LNCaP clone FGC (cell line): ENCODE results near the gene TRAF3IP1.
"Not testable (repeated sequence)": the region's sequence is repeated elsewhere in the genome, so short reads cannot be mapped to it uniquely, and the experiment has no call there.

Source experiments
- DNase-seq: peaks from one replicate; pipeline ENCODE4 v3.0.0-alpha.2; 2011; ENCODE audit warnings: low read depth
- H3K4me3 ChIP-seq: 2 replicates; pipeline ENCODE4 v1.5.1; 2011; ENCODE audit warnings: mild to moderate bottlenecking, low read depth, low read length, control low read depth
- TF ChIP-seq, protein P1 (sequence below): IDR thresholded peaks from 2 replicates; pipeline ENCODE4 v1.5.1; 2012; ENCODE audit warnings: mild to moderate bottlenecking; ENCODE audit not compliant: control insufficient read depth, insufficient read depth; ENCODE audit errors: extremely low read depth

The TRAF3IP1 gene

DNA sequence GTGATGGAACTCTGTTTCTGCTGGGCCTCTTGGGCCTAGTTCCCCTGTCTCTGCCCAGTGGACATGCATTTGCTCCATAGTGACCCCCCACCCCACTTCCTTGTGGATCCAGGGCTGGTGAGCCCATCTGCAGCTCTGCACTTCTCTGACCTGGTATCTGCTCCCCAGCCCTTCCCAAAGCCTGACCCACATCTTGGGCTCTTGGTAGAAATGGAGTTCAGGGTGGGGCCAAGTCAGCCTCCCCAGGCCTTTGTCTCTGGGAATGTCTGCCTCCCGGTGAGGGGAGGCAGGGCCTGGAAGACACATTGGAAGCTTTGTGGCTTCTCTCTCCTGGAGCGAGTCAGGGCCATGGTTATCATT lies 6.3 kb upstream of the TRAF3IP1 start:
- TF ChIP-seq, protein P1, sequence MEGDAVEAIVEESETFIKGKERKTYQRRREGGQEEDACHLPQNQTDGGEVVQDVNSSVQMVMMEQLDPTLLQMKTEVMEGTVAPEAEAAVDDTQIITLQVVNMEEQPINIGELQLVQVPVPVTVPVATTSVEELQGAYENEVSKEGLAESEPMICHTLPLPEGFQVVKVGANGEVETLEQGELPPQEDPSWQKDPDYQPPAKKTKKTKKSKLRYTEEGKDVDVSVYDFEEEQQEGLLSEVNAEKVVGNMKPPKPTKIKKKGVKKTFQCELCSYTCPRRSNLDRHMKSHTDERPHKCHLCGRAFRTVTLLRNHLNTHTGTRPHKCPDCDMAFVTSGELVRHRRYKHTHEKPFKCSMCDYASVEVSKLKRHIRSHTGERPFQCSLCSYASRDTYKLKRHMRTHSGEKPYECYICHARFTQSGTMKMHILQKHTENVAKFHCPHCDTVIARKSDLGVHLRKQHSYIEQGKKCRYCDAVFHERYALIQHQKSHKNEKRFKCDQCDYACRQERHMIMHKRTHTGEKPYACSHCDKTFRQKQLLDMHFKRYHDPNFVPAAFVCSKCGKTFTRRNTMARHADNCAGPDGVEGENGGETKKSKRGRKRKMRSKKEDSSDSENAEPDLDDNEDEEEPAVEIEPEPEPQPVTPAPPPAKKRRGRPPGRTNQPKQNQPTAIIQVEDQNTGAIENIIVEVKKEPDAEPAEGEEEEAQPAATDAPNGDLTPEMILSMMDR = no peak
- no peak for DNase-seq
- H3K4me3 ChIP-seq = no peak overlapping the region

DNA sequence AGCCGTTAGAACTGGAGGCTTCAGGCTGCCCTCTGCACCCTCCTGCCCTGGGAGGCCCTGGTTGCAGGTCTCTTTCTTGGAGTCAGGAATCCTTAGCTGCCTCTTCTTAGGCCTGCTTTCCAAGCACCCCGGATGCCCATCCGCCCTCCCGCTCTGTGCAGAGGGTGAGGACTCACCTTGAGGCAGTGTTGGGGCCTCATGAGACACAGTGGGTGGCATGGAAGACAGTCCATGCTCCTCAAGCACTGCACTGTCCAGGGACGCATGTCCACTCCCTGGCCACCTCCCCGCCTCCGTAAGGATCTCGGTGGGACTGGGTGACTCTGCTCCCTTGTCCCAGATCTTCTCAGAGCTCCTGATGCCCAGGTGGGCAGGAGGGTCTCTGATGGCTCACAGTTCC lies 5.7 kb upstream of the TRAF3IP1 start:
- TF ChIP-seq, protein P1 = no peak
- no peak for DNase-seq
- H3K4me3 ChIP-seq = no peak overlapping the region

DNA sequence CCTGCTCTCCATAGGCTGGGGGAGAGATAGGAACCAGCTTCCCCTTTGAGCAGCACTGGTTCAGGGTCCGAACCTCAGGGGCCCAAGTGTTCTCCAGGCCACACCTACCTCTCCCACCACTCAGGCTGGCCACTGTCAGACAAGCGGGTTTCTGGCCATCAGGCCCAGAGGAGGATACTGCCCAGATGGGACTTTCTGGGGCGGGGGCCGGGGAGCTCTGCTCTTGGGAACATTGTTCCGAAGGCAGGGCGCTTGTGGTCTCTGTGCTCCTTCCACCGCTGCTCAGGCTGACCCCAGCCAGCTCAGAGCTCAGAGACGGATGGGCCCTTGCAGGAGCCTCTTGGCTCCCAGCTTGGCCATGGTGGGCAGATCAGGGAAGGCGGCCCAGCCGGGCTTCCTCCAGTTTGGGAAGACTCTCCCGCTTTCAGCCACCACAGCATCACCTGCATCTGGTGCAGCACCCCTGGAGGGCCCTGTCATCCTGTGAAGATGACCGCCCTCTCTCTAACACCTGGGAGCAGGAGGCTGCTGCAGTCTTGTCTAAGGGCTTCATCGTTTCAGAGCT lies 5.2 kb upstream of the TRAF3IP1 start:
- H3K4me3 ChIP-seq = no peak overlapping the region
- TF ChIP-seq, protein P1 = no peak
- no peak for DNase-seq

DNA sequence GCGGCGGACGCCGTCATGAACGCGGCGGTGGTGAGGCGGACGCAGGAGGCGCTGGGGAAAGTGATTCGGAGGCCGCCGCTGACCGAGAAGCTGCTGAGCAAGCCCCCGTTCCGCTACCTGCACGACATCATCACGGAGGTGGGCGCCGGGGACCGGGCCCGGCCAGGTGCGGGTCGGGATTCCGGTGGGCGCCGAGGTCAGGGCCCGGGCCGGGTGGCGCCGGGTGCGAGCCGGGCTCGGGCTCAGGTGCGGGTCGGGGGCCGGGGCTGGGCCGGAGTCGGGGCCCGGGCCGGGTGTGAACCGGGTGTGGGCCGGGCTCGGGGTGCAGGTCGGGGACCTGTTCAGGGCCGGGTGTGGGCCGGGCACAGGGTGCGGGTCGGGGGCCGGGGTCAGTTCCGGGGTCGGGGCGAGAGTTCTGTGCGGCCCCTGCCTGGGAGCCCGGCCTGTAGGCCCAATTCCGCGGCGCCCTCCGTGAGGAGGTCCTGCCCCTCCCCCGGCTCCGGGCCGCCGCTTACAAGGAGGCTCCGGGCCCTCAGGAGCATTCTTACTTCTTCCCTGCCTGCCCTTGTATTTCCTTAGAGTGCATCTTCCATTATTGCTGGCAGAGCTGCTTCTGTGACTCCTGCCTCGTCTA lies 447 bp downstream of the TRAF3IP1 start:
- DNase-seq = no peak
- H3K4me3 ChIP-seq = peak overlapping the region; percentile 69
- TF ChIP-seq, protein P1 = no peak

DNA sequence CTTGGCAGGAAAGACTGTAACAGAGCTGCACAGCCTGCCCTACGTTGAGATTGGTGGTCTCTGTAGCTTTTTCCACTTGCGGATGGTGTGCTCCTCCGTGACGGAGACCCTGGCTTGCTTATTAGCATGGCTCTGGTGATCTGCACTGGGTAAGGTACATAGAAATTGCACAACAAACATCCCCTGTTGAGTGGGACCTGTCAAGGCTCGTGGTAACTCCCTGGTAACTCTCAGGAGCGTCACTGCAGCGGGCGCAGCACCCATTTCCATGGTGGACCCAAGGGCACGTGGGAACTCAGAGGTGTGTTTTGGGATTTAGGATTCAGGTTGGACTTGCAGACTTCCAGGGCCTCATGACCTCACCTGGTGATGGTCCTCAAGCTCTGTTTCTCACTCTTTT lies 1.1 kb downstream of the TRAF3IP1 start:
- no peak for DNase-seq
- TF ChIP-seq, protein P1 = no peak
- H3K4me3 ChIP-seq = peak overlapping the region; percentile 69

DNA sequence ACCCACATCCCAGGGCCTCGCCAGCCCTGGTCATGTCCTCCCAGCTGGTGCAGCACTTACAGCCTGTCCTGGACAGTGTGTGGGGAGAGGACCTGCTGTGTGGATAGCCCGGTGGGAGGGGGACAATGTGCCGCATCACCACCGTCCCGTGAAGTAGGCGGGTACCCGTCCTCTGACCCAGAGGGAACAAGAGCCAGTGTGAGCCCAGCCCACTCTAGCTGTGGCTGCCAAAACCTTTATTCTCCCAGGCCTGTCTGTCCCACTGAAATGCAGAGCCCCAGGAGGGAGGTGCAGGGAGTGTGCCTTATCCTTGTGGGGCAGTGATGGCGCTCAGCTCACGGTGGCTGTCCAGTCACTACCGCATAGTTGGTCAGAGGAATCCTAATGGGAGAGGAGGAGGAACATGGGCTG lies 1.7 kb downstream of the TRAF3IP1 start:
- TF ChIP-seq, protein P1 = no peak
- no peak for DNase-seq
- H3K4me3 ChIP-seq = no peak overlapping the region

DNA sequence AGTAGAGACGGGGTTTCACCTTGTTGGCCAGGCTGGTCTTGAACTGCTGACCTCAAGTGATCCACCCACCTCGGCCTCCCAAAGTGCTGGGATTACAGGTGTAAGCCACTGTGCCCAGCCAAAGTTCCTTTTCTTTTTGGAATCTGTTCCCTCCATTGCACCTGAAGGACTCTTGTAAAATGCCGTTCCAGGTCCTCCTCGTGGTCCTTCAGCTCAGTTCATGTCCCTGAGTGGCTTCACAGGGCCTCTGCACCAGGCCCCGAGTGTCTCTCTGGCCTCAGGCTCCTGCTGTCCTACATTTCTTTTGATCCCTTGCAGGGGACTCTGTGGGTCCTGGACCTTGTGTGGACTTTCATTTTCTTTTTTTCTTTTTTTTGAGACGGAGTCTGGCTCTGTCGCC lies 3.9 kb downstream of the TRAF3IP1 start:
- DNase-seq, H3K4me3 ChIP-seq: not testable (repeated sequence)

DNA sequence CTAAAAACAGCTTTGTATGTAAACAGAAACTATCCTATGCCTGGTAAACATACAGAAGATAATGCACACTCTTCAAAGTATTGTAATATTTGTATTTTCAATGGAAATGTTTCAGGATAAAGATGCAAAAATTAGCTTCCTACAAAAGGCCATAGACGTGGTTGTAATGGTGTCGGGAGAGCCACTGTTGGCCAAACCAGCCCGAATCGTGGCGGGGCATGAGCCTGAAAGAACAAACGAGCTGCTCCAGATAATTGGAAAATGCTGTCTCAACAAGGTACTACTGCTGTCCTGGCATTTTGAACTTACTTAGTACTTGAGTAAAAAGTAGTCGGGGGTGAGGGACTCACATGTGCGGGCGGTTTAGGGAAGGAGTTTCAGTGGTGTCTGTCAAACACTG lies 5.4 kb downstream of the TRAF3IP1 start:
- no peak overlapping the region for H3K4me3 ChIP-seq
- DNase-seq = no peak
- TF ChIP-seq, protein P1 = no peak
